K562 (cell line): Measurements from ENCODE around the gene FBXW8. TPM values are rescaled to one million over a fixed set of nuclear protein-coding genes. Genes with fewer than 3 reads are reported as not detected.

Experiments
- ATAC-seq: fragments of 200-7000 bp; cut with Tn5 transposase; 3 replicates; pipeline ENCODE4 v1.9.1; 2020; ENCODE audit warnings: moderate library complexity
- BruUV-seq: library from RNA; stranded (reverse); fragments of 400-500 nt; replicated peaks from 2 replicates; lab custom pipeline; 2021; lab: Mats Ljungman, UMichigan
- CTCF ChIA-PET: fragments of 300-600 bp; formaldehyde crosslinking; extraction: SDS; loops from one replicate; lab custom pipeline; 2021; ENCODE audit warnings: low intra/inter-chr PET ratio; lab: Yijun Ruan, JAX
- POLR2A ChIA-PET: fragments of 300-600, 350-650 bp; sonication (Branson Sonifier 250); formaldehyde crosslinking; extraction: SDS; loops from one replicate; lab custom pipeline; 2021; ENCODE audit warnings: antibody characterized with exemption, inconsistent platforms; lab: Yijun Ruan, JAX
- DNase-seq, 4 experiments: peaks; one replicate each; pipeline versions ENCODE4 v3.0.0 to v3.0.0-alpha.2; 2011 to 2018; ENCODE audit warnings: low spot score in 3 of 4, mixed read lengths in 3 of 4; ENCODE audit errors: extremely low read depth in 1 of 4
- FAIRE-seq: peaks from 2 replicates; lab custom pipeline; 2011; peaks lifted over from hg19 to GRCh38; lab: Jason Lieb, UNC
- H2AFZ ChIP-seq: 2 replicates; pipeline ENCODE4 v1.6.0; 2011; ENCODE audit warnings: low read depth, low read length, control low read depth, inconsistent platforms
- H3K27ac ChIP-seq: fragments of 200-600 bp; 3 replicates; pipeline ENCODE4 v1.8.0; 2011; ENCODE audit warnings: low read depth, mild to moderate bottlenecking, control low read depth, inconsistent platforms, low read length, moderate library complexity, mixed read lengths; ENCODE audit errors: extremely low read depth
- H3K27me3 ChIP-seq, 2 experiments: fragments of 300-600 bp in 1 of 2; 2 replicates in 1 of 2; 3 replicates in 1 of 2; pipeline versions ENCODE4 v1.6.0 to v1.8.0; 2011; ENCODE audit warnings: inconsistent platforms in 2 of 2, low read length in 2 of 2, mild to moderate bottlenecking in 1 of 2, mixed read lengths in 1 of 2, moderate library complexity in 1 of 2; ENCODE audit not compliant: control insufficient read depth in 2 of 2, insufficient read depth in 2 of 2
- H3K36me3 ChIP-seq: fragments of 300-600 bp; 3 replicates; pipeline ENCODE4 v1.8.0; 2011; ENCODE audit warnings: mild to moderate bottlenecking, low read length, inconsistent platforms; ENCODE audit not compliant: control insufficient read depth, insufficient read depth
- H3K4me1 ChIP-seq, 2 experiments: fragments of 200-600 bp in 1 of 2; replicated peaks in 1 of 2; 2 replicates in 1 of 2; 3 replicates in 1 of 2; pipeline versions ENCODE4 v1.5.1 to v1.8.0; 2011; ENCODE audit warnings: inconsistent platforms in 2 of 2, low read length in 2 of 2, mild to moderate bottlenecking in 1 of 2, mixed read lengths in 1 of 2, moderate library complexity in 1 of 2; ENCODE audit not compliant: control insufficient read depth in 2 of 2, insufficient read depth in 2 of 2
- H3K4me2 ChIP-seq: 2 replicates; pipeline ENCODE4 v1.6.1; 2011; ENCODE audit warnings: low read length, control low read depth, inconsistent platforms, mixed read lengths; ENCODE audit not compliant: insufficient read depth
- H3K4me3 ChIP-seq: fragments of 200-600 bp; sonication (generic), shearing (Covaris generic); 2 replicates; pipeline ENCODE4 v1.5.1; 2016; ENCODE audit warnings: control low read depth, inconsistent platforms
- H3K79me2 ChIP-seq: fragments of 200-600 bp; 3 replicates; pipeline ENCODE4 v1.8.0; 2011; ENCODE audit warnings: low read length, inconsistent platforms; ENCODE audit not compliant: control insufficient read depth, insufficient read depth
- H3K9ac ChIP-seq, 2 experiments: 2 replicates each; pipeline versions ENCODE4 v1.6.0 to v1.6.1; 2011; ENCODE audit warnings: low read depth in 2 of 2, low read length in 2 of 2, control low read depth in 1 of 2, inconsistent platforms in 1 of 2, mild to moderate bottlenecking in 1 of 2, mixed read lengths in 1 of 2; ENCODE audit not compliant: insufficient read depth in 1 of 2
- H3K9me1 ChIP-seq: one replicate; pipeline ENCODE4 v1.6.0; 2011; ENCODE audit warnings: inconsistent platforms, mild to moderate bottlenecking, low read length, moderate library complexity; ENCODE audit not compliant: control insufficient read depth, insufficient read depth
- H3K9me3 ChIP-seq: replicated peaks from 2 replicates; pipeline ENCODE4 v1.5.1; 2011; ENCODE audit warnings: low read depth, low read length, inconsistent platforms; ENCODE audit not compliant: control insufficient read depth, insufficient read depth
- H4K20me1 ChIP-seq: replicated peaks from 2 replicates; pipeline ENCODE4 v1.6.1; 2011; ENCODE audit warnings: low read length, inconsistent platforms, mixed read lengths; ENCODE audit not compliant: control insufficient read depth, insufficient read depth
- ARID2 ChIP-seq: fragments of 450-650 bp; IDR thresholded peaks from 2 replicates; pipeline ENCODE4 v1.6.1; 2017; ENCODE audit warnings: antibody characterized with exemption, mild to moderate bottlenecking
- CBX8 ChIP-seq: fragments of 200-600 bp; sonication (generic); IDR thresholded peaks from 2 replicates; pipeline ENCODE4 v1.6.1; 2012; ENCODE audit warnings: borderline replicate concordance, mixed run types, low read depth, mild to moderate bottlenecking, moderate library complexity, mixed read lengths, low read length, control low read depth, inconsistent platforms; ENCODE audit not compliant: poor library complexity, severe bottlenecking; ENCODE audit errors: extremely low read depth
- CTBP1 ChIP-seq: fragments of 450-650 bp; IDR thresholded peaks from 2 replicates; pipeline ENCODE4 v1.6.1; 2016; ENCODE audit warnings: borderline replicate concordance
- CXXC5 ChIP-seq: fragments of 250-450 bp; sonication (Bioruptor Pico); IDR thresholded peaks from 2 replicates; pipeline ENCODE4 v1.8.0; 2022; ENCODE audit warnings: inconsistent platforms, mild to moderate bottlenecking, moderate library complexity
- DDX20 ChIP-seq: fragments of 450-650 bp; IDR thresholded peaks from 2 replicates; pipeline ENCODE4 v1.6.1; 2016; ENCODE audit warnings: missing genetic modification characterization, low read depth, mild to moderate bottlenecking, missing compliant biosample characterization, moderate library complexity
- HDAC6 ChIP-seq: IDR thresholded peaks from 2 replicates; pipeline ENCODE4 v1.6.1; 2012; ENCODE audit warnings: low read depth, mild to moderate bottlenecking, control low read depth, inconsistent platforms, low read length, moderate library complexity
- HNRNPLL ChIP-seq: fragments of 200-400 bp; formaldehyde crosslinking; IDR thresholded peaks from 2 replicates; pipeline ENCODE4 v1.6.1; 2017; ENCODE audit warnings: low read length, low read depth, mild to moderate bottlenecking; ENCODE audit not compliant: poor library complexity, severe bottlenecking
- NR2C1 ChIP-seq, 2 experiments: fragments of 450-650 bp; IDR thresholded peaks; 2 replicates each; pipeline ENCODE4 v1.6.1; 2017; ENCODE audit warnings: mild to moderate bottlenecking in 2 of 2, antibody characterized with exemption in 1 of 2, inconsistent platforms in 1 of 2, missing compliant biosample characterization in 1 of 2, missing genetic modification characterization in 1 of 2
- NRF1 ChIP-seq, 2 experiments: fragments of 450-650 bp; IDR thresholded peaks in 1 of 2; conservative IDR thresholded peaks in 1 of 2; 2 replicates each; pipeline ENCODE4 v1.6.1; 2014; ENCODE audit warnings: mild to moderate bottlenecking in 2 of 2
- PHF8 ChIP-seq: fragments of 200-600 bp; sonication (generic); IDR thresholded peaks from 2 replicates; pipeline ENCODE4 v1.6.1; 2012; ENCODE audit warnings: mixed run types, mild to moderate bottlenecking, inconsistent platforms, low read length, moderate library complexity, borderline replicate concordance
- RBFOX2 ChIP-seq: fragments of 200-400 bp; formaldehyde crosslinking; IDR thresholded peaks from 2 replicates; pipeline ENCODE4 v1.6.1; 2017; ENCODE audit warnings: low read depth, mild to moderate bottlenecking, low read length, moderate library complexity
- SETDB1 ChIP-seq: IDR thresholded peaks from one replicate; pipeline ENCODE4 v1.6.1; 2012; ENCODE audit warnings: low read length, control low read depth, inconsistent platforms
- SIN3B ChIP-seq: fragments of 450-650 bp; IDR thresholded peaks from 2 replicates; pipeline ENCODE4 v1.6.1; 2017; ENCODE audit warnings: low read depth, mild to moderate bottlenecking, moderate library complexity
- WGBS: fragments of 100-300 bp; shearing (Covaris generic); methylation state at CpG from one replicate; pipeline ENCODE4 v1.1.6; 2016; ENCODE audit warnings: low coverage, mixed read lengths; ENCODE audit not compliant: insufficient coverage; ENCODE audit errors: missing lambda C conversion rate; 5-methylcytosine and 5-hydroxymethylcytosine counted together
- in situ Hi-C: fragments of 300-500 bp; cut with MboI; formaldehyde crosslinking; loops from 4 replicates; pipeline ENCODE4 v1.15.0; 2018; ENCODE audit warnings: inconsistent platforms, mixed read lengths
- intact Hi-C: fragments of 100-400 bp; cut with micrococcal nuclease; formaldehyde crosslinking; loops from 2 replicates; pipeline ENCODE4 v1.14.2; 2022
- polyA plus RNA-seq, 8 experiments: library from polyadenylated mRNA; depleted of rRNA in 4 of 8; stranded (reverse) in 5 of 8; unstranded in 3 of 8; fragments of >200 nt; fragmentation: Nextera tagmentation in 2 of 8; fragmentation: Illumina TruSeq in 1 of 8; extraction: Ambion mirVana in 2 of 8; extraction: Trizol in 1 of 8; gene quantifications; 2 replicates each; pipeline versions ENCODE4 v1.2.1 to v1.2.3, GENCODE V29; 2011 to 2014; ENCODE audit warnings: inconsistent platforms in 1 of 8, missing spikeins in 1 of 8
- total RNA-seq, 7 experiments: library from RNA; depleted of rRNA in 6 of 7; stranded (reverse); fragments of >200 nt in 6 of 7; fragmentation: Illumina TruSeq in 2 of 7; extraction: Trizol in 2 of 7; gene quantifications; 2 replicates each; pipeline versions ENCODE4 v1.2.1 to v1.2.3, GENCODE V29; 2011 to 2021; ENCODE audit warnings: low replicate concordance in 1 of 7
- TF ChIP-seq, protein P1 (sequence below), 2 experiments: IDR thresholded peaks; 2 replicates each; pipeline ENCODE4 v1.6.1; 2011; ENCODE audit warnings: borderline replicate concordance in 1 of 2, control low read depth in 1 of 2, low read depth in 1 of 2, low read length in 1 of 2, mild to moderate bottlenecking in 1 of 2, mixed read lengths in 1 of 2, moderate library complexity in 1 of 2; ENCODE audit not compliant: insufficient read depth in 1 of 2, insufficient read length in 1 of 2, poor library complexity in 1 of 2, severe bottlenecking in 1 of 2; ENCODE audit errors: extremely low read depth in 1 of 2
- TF ChIP-seq, protein P2 (sequence below): IDR thresholded peaks from 2 replicates; pipeline ENCODE4 v1.6.1; 2011; ENCODE audit warnings: borderline replicate concordance, low read depth, mild to moderate bottlenecking, moderate library complexity, low read length; ENCODE audit not compliant: insufficient read depth, poor library complexity, severe bottlenecking

FBXW8 gene
- total and polyA plus RNA-seq, 9 of the 15 experiments (the other 6 are each of a cell fraction or from before 2014, with no cell fraction given), result 0.58 to 8.3 (median 4.4) TPM

DNA sequence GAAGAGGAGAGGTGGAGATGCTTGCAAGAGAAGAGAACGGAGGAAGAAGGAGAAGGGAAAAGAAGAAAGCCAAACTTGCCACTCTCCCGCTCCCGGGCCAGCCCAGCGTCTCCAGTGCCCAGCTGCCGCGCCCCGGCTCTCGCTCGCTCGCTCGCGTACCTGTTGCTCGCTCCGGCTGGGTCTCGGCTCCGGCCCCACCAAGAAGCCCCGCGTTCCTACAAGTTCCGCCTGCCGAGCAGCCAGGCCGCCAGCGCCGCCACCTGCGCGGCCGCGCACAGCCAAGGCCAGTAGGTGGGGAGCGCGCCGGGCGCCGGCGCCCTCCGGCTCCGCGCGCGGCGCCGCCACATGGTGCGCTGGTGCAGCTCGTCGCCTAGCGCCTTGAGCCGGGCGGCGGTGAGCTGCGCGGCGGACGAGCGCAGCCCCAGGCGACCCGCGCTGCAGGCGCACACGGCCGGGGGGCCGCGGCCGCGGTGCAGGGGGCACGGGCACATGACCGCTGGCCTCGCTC, 29.9 kb upstream of the FBXW8 start:
- intact Hi-C loops (no loop called here), in situ Hi-C loops (no loop called here)
- Histone ChIP-seq H3K27me3 (peaks cover 48 to 72% of the 10 kb centered on the region in 2 experiments), H3K79me2 (no peaks in the 10 kb centered on the region), H3K4me3 (peak overlapping the region; percentile 26), H3K9me1 (no peaks in the 10 kb centered on the region), H3K27ac (no peak overlapping the region), H2AFZ (no peak overlapping the region), H3K9ac (no peak overlapping the region; a peak in 1 of 4 replicates), H3K4me2 (peak overlapping the region; percentile 25), H3K36me3 (no peaks in the 10 kb centered on the region), H4K20me1 (peaks cover 6% of the 10 kb centered on the region; the same call in 1 of the 2 replicates), H3K4me1 (peaks cover 0 to 29% of the 10 kb centered on the region in 2 experiments; a peak in 3 of 5 replicates), H3K9me3 (no peaks in the 10 kb centered on the region)
- POLR2A ChIA-PET, result interaction anchor here (0.6 to 0.7 kb wide), 2 partner anchors 21 to 102 kb away, joined by 3 read pairs; no protein-coding TSS in a partner anchor
- CTCF ChIA-PET, result interaction anchor here (0.6 kb wide), 1 partner anchor 178 kb away, joined by 7 read pairs; no protein-coding TSS in a partner anchor
- WGBS, result 5% methylated on average over 58 of the region's 65 CpGs
- peak; percentile 55 to 70 (median 67) for DNase-seq
- ATAC-seq, result peak; percentile 93
- no peak for FAIRE-seq
- no TSS peak for BruUV-seq
- TF ChIP-seq, protein P1, sequence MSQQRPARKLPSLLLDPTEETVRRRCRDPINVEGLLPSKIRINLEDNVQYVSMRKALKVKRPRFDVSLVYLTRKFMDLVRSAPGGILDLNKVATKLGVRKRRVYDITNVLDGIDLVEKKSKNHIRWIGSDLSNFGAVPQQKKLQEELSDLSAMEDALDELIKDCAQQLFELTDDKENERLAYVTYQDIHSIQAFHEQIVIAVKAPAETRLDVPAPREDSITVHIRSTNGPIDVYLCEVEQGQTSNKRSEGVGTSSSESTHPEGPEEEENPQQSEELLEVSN (IDR thresholded peaks at IDR 0.05; ENCODE audit: borderline replicate concordance in 1 of 2, extremely low read depth in 1 of 2, insufficient read depth in 1 of 2, insufficient read length in 1 of 2, low read depth in 1 of 2, low read length in 1 of 2, poor library complexity in 1 of 2, severe bottlenecking in 1 of 2), result peak; percentile 48 to 88
- TF ChIP-seq, protein P2, sequence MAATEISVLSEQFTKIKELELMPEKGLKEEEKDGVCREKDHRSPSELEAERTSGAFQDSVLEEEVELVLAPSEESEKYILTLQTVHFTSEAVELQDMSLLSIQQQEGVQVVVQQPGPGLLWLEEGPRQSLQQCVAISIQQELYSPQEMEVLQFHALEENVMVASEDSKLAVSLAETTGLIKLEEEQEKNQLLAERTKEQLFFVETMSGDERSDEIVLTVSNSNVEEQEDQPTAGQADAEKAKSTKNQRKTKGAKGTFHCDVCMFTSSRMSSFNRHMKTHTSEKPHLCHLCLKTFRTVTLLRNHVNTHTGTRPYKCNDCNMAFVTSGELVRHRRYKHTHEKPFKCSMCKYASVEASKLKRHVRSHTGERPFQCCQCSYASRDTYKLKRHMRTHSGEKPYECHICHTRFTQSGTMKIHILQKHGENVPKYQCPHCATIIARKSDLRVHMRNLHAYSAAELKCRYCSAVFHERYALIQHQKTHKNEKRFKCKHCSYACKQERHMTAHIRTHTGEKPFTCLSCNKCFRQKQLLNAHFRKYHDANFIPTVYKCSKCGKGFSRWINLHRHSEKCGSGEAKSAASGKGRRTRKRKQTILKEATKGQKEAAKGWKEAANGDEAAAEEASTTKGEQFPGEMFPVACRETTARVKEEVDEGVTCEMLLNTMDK, result peak; percentile 67
- TF ChIP-seq NRF1 (conservative IDR thresholded peaks at IDR 0.05 in 1 of 2, IDR thresholded peaks at IDR 0.05 in 1 of 2) (peak in 1 of 2 experiments; percentile 49; a peak in 2 of 4 replicates), ARID2 (no peak), CBX8 (no peak), PHF8 (peak; percentile 30; the same call in 1 of the 2 replicates), SIN3B (0 out of 2 replicates have a peak, but pooled peaks have one; percentile 24), NR2C1 (IDR thresholded peaks at IDR 0.05) (no peak), NR2C1 (tag; IDR thresholded peaks at IDR 0.05) (no peak), SETDB1 (no peak), HNRNPLL (peak; percentile 33), RBFOX2 (peak; percentile 54), HDAC6 (peak; percentile 98), DDX20 (tag) (no peak), CTBP1 (peak; percentile 86), CXXC5 (CRISPR knock-in tag) (peak; percentile 66)
